Pancreas (tissue), 10 donors: Measurements from ENCODE around the gene LTBP4. TPM values are rescaled to one million over a fixed set of nuclear protein-coding genes. Genes with fewer than 3 reads are reported as not detected.

Experiments used
- ATAC-seq, 4 donors: fragments of 200-7000 bp; cut with Tn5 transposase; one replicate each; pipeline versions ENCODE4 v1.8.0 to v1.9.1; 2020; ENCODE audit warnings: mild to moderate bottlenecking in 4 of 4, moderate library complexity in 4 of 4
- DNase-seq, 6 donors: peaks; one replicate each; pipeline ENCODE4 v3.0.0-alpha.2; 2020
- FAIRE-seq: peaks from 2 replicates; lab custom pipeline; 2012; peaks lifted over from hg19 to GRCh38; lab: Jason Lieb, UNC
- H3K27ac ChIP-seq, 4 donors: fragments of 200-600 bp; sonication (generic); 1 replicate in 3 of 4; 2 replicates in 1 of 4; pipeline versions ENCODE4 v1.5.0 to v1.8.0; 2020
- H3K27me3 ChIP-seq, 4 donors: fragments of 200-600 bp; one replicate each; pipeline ENCODE4 v1.8.0; 2021
- H3K36me3 ChIP-seq, 3 donors: fragments of 200-600 bp; sonication (generic) in 1 of 3; one replicate each; pipeline versions ENCODE4 v1.5.0 to v1.8.0; 2020 to 2021
- H3K4me1 ChIP-seq, 3 donors: fragments of 200-600 bp; one replicate each; pipeline ENCODE4 v1.8.0; 2021
- H3K4me3 ChIP-seq, 4 donors: fragments of 200-600 bp; sonication (generic) in 2 of 4; one replicate each; pipeline versions ENCODE4 v1.5.0 to v1.8.0; 2020 to 2021
- H3K9me3 ChIP-seq, 4 donors: fragments of 200-600 bp; one replicate each; pipeline ENCODE4 v1.8.0; 2021
- WGBS, 2 donors: extraction: QIAGEN DNeasy Blood & Tissue Kit; methylation state at CpG; one replicate each; pipeline ENCODE4 v1.1.7; 2013; 5-methylcytosine and 5-hydroxymethylcytosine counted together
- intact Hi-C, 3 donors: fragments of 100-400 bp; cut with DNase I; formaldehyde crosslinking; loops; one replicate each; pipeline versions ENCODE4 v1.11.1 to v1.14.2; 2022
- polyA plus RNA-seq, 2 donors: library from polyadenylated mRNA; stranded (reverse); fragments of 200-250 nt; gene quantifications; one replicate each; pipeline ENCODE4 v1.2.3, GENCODE V29; 2013
- total RNA-seq, 6 donors: library from RNA; stranded (reverse); fragmentation: NEBNext Ultra II Directional in 4 of 6; extraction: Animal tissue kit (Norgen Biotek cat#: 25700) in 4 of 6; gene quantifications; one replicate each; pipeline versions ENCODE4 v1.2.1 to v1.2.4, GENCODE V29; 2021 to 2023
- TF ChIP-seq, protein P1 (sequence below), 4 donors: fragments of 200-600 bp; sonication (generic) in 3 of 4; IDR thresholded peaks; one replicate each; pipeline versions ENCODE4 v1.5.0 to v1.8.0; 2021; ENCODE audit warnings: antibody characterized with exemption in 4 of 4
- donor health status: healthy with polysubstance abuse.
- donor health status: DM: no; HTN: no; CAD: no; lungs with moderate emphysema.
- donor health status: DM: no; HTN: no; CAD: no.
- donor health status: control.
- donor health status: control.
- donor health status: Bipolar disorder and iron deficiency.
- donor health status: DM: yes; HTN: yes; CAD: no.
- donor health status: DM: no; HTN: no; CAD: no.
- donor health status: DM: no; HTN: no; CAD: no.
- donor health status: DM: yes; HTN: yes; CAD: no.

LTBP4 gene
- total and polyA plus RNA-seq, 8 donors, result 18.7 to 48.9 (median 28.2) TPM

DNA sequence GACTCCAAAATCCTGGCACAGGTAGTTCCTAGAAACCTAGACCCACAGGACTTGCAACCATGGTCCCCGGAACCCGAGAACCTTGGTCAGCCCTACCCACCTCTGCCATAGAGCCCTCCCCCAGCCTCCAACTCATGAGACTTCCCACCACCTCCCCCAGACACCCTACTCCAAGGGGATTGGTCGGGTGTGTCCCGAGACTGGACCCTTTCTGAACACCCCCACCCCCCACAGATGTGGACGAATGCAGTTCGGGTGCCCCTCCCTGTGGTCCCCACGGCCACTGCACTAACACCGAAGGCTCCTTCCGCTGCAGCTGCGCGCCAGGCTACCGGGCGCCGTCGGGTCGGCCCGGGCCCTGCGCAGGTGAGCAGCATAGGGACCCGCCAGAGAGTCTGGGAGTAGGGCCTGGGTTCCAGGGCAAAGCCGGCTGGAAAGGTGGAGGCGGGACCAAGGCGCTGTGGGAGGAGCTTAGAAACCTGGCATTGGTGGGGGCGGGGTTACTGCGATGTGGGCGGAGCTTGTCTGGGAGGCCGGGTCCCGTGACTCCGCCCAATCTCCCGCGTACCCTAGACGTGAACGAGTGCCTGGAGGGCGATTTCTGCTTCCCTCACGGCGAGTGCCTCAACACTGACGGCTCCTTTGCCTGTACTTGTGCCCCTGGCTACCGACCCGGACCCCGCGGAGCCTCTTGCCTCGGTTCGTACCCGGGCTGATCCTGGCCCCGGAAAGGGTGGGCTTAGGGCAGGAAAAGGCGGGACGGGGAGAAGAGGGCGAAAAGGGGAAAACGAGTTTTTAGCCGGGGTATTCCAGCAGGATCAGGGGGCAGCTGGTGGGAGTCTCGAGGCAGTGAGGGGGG, 11.9 kb downstream of the LTBP4 start:
- 38% methylated on average over 49 to 50 of the region's 50 CpGs for WGBS, 2 donors
- FAIRE-seq (no peak), DNase-seq (peak in 4 of 6 donors; percentile 7 to 74 (median 50)), ATAC-seq (no peak)
- H3K9me3 ChIP-seq, result no peaks in the 10 kb centered on the region
- peaks cover 0 to 5% (median 0%) of the 10 kb centered on the region in 3 donors for H3K4me1 ChIP-seq
- TF ChIP-seq, protein P1, sequence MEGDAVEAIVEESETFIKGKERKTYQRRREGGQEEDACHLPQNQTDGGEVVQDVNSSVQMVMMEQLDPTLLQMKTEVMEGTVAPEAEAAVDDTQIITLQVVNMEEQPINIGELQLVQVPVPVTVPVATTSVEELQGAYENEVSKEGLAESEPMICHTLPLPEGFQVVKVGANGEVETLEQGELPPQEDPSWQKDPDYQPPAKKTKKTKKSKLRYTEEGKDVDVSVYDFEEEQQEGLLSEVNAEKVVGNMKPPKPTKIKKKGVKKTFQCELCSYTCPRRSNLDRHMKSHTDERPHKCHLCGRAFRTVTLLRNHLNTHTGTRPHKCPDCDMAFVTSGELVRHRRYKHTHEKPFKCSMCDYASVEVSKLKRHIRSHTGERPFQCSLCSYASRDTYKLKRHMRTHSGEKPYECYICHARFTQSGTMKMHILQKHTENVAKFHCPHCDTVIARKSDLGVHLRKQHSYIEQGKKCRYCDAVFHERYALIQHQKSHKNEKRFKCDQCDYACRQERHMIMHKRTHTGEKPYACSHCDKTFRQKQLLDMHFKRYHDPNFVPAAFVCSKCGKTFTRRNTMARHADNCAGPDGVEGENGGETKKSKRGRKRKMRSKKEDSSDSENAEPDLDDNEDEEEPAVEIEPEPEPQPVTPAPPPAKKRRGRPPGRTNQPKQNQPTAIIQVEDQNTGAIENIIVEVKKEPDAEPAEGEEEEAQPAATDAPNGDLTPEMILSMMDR (IDR thresholded peaks at IDR 0.05), result no peak
- no peaks in the 10 kb centered on the region for H3K36me3 ChIP-seq
- H3K27ac ChIP-seq, result peak overlapping the region in 1 of 4 donors; percentile 33
- H3K27me3 ChIP-seq, result no peaks in the 10 kb centered on the region
- intact Hi-C loops, result no loop called here
- peak overlapping the region in 1 of 4 donors; percentile 39 for H3K4me3 ChIP-seq

DNA sequence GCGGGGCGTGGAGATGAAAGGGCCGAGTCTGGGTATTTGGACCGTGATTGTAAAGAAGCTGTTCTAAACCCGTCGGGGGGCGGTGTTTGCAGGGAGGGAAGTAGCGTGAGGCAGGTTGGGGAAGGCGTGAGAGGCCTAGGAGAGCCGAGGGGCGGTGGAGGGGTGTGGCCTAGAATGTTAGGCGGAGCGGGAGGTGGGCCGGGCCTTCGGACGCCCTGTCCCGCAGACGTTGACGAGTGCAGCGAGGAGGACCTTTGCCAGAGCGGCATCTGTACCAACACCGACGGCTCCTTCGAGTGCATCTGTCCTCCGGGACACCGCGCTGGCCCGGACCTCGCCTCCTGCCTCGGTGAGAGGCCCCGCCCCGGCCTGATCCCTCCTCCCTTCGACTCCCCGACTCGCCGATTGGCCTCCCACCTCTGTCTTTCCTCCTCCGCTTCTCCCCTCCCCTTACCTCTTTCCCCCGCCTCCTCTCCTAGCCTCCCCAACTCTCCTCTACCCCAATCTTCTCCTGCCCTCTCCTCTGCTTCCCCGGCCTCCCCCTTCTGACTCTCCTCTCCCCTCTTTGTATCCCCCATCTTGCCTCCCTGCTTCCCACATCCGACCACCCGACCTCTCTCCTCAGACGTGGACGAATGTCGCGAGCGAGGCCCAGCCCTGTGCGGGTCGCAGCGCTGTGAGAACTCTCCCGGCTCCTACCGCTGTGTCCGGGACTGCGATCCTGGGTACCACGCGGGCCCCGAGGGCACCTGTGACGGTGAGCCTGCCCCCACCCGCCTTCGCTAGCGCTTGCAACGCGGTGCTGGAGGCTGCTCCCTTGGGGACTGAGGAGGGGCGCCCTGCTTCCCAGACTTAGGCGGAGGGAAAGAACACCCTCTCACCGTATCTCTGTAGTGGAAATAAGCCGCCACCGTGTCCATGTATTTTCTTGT, 12.8 kb downstream of the LTBP4 start:
- intact Hi-C loops, result no loop called here
- Histone ChIP-seq H3K4me3 (peak overlapping the region in 3 of 4 donors; percentile 15 to 39 (median 21)), H3K9me3 (no peaks in the 10 kb centered on the region), H3K36me3 (no peaks in the 10 kb centered on the region), H3K27ac (peak overlapping the region in 1 of 4 donors; percentile 33), H3K4me1 (peaks cover 0 to 5% (median 0%) of the 10 kb centered on the region in 3 donors), H3K27me3 (no peaks in the 10 kb centered on the region)
- DNase-seq (peak in 5 of 6 donors; percentile 35 to 80 (median 57)), FAIRE-seq (no peak), ATAC-seq (peak in 3 of 4 donors; percentile 14 to 58 (median 51))
- TF ChIP-seq, protein P1 (IDR thresholded peaks at IDR 0.05), result no peak
- 40 to 44% methylated on average over 58 to 67 of the region's 67 CpGs for WGBS, 2 donors

DNA sequence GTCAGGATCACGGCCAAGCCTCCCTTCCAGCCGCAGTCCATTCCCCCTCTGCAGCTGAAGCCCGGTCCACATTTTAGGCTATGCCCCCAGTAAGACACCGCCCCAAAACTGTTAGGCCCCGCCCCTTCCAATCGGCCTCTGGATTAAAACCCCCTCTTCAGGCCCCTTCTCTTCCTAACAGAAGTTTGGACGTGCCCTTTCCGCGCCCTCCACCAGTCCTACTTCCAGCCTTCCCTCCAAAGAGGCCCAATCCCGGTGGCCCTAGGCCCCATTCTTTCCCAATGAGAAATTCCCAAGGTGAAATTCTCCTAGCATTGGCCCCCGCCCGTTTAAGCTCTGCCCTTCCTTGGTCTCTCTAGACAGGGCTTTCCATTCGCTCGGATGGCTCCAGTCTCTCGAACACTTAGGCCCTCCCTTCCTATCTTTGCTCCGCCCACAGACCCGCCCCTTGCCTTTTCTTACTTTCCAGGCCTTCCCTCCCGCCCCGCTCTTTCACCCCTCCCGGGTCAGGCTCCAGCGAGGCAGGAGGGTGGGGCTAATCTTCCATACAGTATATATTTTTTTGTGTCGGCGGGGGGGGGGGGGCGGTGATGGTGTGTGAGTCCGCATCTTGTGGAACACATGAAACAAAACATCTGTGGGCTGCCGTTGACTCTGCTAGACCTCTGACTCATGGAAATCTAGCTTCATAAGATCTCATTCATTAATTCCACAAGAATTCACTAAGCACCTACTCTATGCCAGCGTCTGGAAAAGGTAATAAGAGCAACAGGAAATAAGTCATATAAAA, 13.6 kb downstream of the LTBP4 start:
- H3K27me3 ChIP-seq, result no peaks in the 10 kb centered on the region
- peak overlapping the region in 2 of 4 donors; percentile 21 to 39 for H3K4me3 ChIP-seq
- DNase-seq, result peak in 4 of 6 donors; percentile 19 to 67 (median 52)
- intact Hi-C loops, result no loop called here
- ATAC-seq, result peak in 2 of 4 donors; percentile 10 to 47
- H3K36me3 ChIP-seq, result no peaks in the 10 kb centered on the region
- no peaks in the 10 kb centered on the region for H3K4me1 ChIP-seq
- H3K9me3 ChIP-seq, result no peaks in the 10 kb centered on the region
- no peak for FAIRE-seq
- TF ChIP-seq, protein P1 (IDR thresholded peaks at IDR 0.05), result no peak
- WGBS, 2 donors, result 53 to 60% methylated on average over 27 of the region's 27 CpGs
- H3K27ac ChIP-seq, result peak overlapping the region in 1 of 4 donors; percentile 22

DNA sequence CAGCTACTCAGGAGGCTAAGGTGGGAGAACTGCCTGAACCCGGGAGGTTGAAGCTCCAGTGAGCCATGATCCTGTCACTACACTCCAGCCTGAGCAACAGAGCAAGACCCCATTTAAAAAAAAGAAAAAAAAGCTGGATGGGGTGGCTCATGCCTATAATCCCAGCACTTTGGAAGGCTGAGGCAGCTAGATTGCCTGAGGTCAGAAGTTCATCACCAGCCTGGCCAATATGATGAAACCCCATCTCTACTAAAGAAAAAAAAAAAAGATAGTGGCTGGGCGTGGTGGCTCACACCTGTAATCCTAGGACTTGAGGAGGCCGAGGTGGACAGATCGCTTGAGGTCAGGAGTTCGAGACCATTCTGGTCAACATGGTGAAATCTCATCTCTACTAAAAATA, 15.0 kb downstream of the LTBP4 start:
- 83 to 87% methylated on average over 5 of the region's 5 CpGs for WGBS, 2 donors
- intact Hi-C loops, result no loop called here
- H3K4me3 ChIP-seq, result no peak overlapping the region
- no peak overlapping the region for H3K27ac ChIP-seq
- no peaks in the 10 kb centered on the region for H3K27me3 ChIP-seq
- no peaks in the 10 kb centered on the region for H3K9me3 ChIP-seq
- DNase-seq (no peak), FAIRE-seq (no peak), ATAC-seq (no peak)
- TF ChIP-seq, protein P1 (IDR thresholded peaks at IDR 0.05), result no peak
- no peaks in the 10 kb centered on the region for H3K36me3 ChIP-seq
- no peaks in the 10 kb centered on the region for H3K4me1 ChIP-seq
